ENCODE results near the gene KLC1.

- TF ChIP-seq, protein P1, sequence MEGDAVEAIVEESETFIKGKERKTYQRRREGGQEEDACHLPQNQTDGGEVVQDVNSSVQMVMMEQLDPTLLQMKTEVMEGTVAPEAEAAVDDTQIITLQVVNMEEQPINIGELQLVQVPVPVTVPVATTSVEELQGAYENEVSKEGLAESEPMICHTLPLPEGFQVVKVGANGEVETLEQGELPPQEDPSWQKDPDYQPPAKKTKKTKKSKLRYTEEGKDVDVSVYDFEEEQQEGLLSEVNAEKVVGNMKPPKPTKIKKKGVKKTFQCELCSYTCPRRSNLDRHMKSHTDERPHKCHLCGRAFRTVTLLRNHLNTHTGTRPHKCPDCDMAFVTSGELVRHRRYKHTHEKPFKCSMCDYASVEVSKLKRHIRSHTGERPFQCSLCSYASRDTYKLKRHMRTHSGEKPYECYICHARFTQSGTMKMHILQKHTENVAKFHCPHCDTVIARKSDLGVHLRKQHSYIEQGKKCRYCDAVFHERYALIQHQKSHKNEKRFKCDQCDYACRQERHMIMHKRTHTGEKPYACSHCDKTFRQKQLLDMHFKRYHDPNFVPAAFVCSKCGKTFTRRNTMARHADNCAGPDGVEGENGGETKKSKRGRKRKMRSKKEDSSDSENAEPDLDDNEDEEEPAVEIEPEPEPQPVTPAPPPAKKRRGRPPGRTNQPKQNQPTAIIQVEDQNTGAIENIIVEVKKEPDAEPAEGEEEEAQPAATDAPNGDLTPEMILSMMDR (IDR thresholded peaks at IDR 0.05) = no peak
- TF ChIP-seq EZH2 (IDR thresholded peaks at IDR 0.05; ENCODE audit: borderline replicate concordance, insufficient read depth, low read depth, low read length, poor library complexity, severe bottlenecking) = no peak
Observed at GRCh38 chr14:103733651-103734050, 104.6 kb downstream of the KLC1 start.

Data from B cell (primary cell).